ENCODE results near the gene CRYBB2.
A peak's percentile ranks its signal among the peaks of the same experiment; 100 is the strongest.
"Not testable (repeated sequence)": the region's sequence is repeated elsewhere in the genome, so short reads cannot be mapped to it uniquely, and the experiment has no call there.

CRYBB2 gene, protein sequence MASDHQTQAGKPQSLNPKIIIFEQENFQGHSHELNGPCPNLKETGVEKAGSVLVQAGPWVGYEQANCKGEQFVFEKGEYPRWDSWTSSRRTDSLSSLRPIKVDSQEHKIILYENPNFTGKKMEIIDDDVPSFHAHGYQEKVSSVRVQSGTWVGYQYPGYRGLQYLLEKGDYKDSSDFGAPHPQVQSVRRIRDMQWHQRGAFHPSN
- total RNA-seq = 0.22 to 0.24 reads per million in 2 experiments

- no peak for DNase-seq (ENCODE audit: low read depth)
These were observed at the start of gene CRYBB2 for GRCh38 chr22:25219211-25219689. Gene CRYBB2, plus strand, starts transcription at chr22:25219639. Its CDS starts 1,791 bp downstream, at chr22:25221430.

- no peak for DNase-seq (ENCODE audit: low read depth)
These were observed 48.9 kb upstream of the CRYBB2 start for GRCh38 chr22:25170426-25170980.

DNA sequence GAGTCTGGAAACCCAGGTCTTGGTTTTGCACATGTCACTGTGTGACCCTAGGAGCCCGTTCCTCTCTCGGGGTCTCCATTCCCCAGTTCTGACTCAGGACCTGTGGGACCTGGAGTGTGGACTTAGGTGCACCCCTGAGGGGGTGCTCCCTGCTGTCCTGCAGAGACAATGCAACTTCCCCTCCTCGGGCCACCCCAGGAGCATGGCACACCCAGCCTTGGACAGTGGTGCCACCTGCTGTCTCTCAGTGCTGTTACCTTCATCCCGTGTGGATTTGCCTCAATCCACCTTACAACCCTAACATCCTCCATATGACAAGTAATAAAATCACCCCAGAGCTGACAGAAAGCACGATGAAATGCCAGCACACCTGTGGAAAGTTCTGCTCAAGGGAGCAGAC lies 47.3 kb upstream of the CRYBB2 start:
- DNase-seq (ENCODE audit: low read depth) = peak; percentile 3

DNA sequence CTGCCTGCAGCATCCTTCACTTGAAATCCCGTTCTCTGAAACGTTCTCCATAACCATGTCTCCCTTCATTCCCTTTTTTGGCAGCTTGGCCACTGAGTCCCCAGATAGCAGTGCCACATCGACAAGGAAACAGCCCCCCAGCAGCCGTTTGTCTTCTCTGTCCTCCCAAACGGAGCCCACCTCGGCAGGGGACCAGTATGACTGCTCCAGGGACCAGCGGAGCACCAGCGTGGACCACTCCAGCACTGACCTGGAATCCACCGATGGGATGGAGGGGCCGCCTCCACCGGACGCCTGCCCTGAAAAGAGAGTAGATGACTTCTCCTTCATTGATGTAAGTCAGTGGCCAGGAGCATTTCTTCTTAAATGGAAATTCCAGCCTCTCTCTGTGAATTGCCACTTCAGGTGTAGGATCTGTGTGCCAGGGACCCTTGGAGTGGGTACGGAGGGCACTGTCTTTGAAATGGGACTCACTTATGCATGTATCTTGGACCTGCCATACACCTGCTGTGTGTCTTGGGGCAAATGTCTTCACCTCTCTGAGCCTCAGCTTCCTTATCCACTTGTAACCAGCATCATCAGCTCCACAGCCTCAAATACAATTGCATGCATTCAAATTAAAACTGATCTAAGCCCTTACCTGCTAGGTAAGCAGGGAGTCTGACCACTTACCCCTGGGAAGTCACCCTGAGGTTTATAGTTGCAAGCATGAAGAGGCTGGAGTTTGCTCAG lies 45.1 kb upstream of the CRYBB2 start:
- DNase-seq (ENCODE audit: low read depth) = no peak

DNA sequence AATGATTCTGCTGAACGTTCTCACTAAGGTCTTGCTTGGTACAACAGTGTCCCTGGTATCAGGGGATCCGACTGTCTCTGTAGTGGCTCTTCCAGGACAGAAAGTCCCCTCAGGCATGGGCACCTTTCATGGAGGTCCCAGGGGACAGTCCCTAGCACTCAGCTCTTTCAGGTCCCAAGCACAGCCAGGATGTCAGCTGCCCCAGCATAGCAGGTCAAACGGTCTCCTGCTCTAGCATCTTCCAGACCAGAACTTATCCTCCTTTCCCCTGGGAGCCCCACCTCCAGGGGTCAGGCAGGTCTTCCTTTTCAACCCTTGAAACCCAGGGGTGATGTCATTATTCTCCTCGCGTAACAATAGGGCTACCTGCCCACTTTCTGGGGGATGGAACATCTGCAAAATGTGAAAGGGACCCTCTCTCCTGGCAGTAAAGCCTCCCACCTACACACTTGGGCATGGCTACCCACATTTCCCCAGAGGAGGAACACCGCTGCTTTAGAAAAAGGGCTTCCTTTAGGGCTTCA lies 44.5 kb upstream of the CRYBB2 start:
- DNase-seq (ENCODE audit: low read depth) = no peak

- DNase-seq (ENCODE audit: low read depth) = no peak
These were observed 43.3 kb upstream of the CRYBB2 start for GRCh38 chr22:25176175-25176574.

DNA sequence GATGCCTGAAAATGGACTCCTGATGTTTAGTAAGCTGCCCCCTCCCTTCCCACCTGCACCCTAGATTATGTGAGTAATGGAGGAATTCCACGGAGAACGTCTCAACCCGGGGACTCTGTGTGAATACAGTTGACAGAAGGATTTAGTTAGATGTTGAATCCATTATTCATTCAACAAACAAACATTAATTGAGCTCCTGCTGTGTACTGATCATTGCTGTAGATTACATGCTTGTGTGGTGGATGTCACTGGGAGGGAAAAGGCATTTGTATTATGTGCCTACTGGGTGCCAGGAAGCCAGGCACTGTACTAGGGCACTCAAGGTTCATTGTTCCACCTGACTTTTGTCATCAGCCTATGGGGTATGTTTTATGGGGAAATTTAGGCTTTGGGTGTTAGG lies 42.6 kb upstream of the CRYBB2 start:
- DNase-seq (ENCODE audit: low read depth) = no peak

DNA sequence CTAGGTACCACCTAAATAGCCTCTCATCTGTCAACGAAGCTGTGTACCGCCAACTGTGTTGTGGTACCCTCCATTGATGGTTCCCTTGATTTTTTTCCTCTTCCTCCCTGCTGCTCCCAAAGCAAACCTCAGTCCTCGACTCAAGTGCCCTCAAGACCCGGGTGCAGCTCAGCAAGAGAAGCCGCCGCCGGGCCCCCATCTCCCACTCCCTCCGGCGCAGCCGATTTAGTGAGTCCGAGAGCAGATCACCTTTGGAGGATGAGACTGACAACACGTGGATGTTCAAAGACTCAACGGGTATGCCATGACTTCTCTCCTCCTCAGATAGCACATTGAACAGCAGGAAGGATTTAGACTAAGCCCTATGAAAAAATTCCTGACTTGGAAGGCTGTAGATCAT lies 42.2 kb upstream of the CRYBB2 start:
- DNase-seq (ENCODE audit: low read depth) = no peak

DNA sequence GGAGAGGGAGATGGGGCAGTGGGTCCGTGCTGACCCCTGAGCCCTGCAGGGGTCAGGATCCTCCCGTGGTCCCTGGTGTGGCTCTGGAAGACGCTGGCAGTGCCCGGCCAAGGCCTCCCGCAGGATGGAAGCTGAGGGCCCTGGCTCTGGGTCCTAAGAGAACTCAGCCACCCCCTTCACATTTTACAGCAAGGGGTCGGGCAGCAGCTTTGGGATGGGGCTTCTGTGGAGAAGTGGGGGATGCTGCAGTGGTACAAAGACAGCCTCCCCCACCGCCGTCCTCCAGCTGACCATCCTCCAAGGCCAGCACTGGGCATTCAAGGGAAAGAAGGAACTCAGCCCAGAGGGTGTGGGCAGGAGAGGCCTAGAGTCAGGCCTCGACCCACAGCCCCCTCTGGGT lies 41.5 kb upstream of the CRYBB2 start:
- no peak for DNase-seq (ENCODE audit: low read depth)

DNA sequence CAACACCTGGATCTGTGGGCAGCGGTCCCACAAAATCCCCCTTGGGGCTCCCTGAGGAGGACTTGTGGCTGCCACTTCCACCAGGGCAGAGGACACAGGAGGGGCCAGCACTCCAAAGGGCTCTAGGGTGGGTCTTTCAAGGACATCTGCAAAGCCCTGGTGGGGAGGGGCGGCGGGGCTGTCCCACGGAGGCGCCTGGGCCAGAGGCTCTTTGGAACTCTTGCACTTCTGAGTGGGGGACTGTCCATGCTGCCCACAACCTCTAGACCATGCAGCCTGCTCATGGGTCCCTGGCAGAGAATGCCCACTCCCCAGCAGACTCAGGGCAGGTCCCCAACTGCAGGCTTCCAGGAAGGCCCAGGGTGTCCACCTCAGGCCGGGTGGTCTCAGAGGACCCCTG lies 41.1 kb upstream of the CRYBB2 start:
- not testable (repeated sequence) for DNase-seq (ENCODE audit: low read depth)

GRCh38 chr22:25178869-25179631 lies 40.4 kb upstream of the CRYBB2 start:
- not testable (repeated sequence) for DNase-seq (ENCODE audit: low read depth)

GRCh38 chr22:25182131-25183110 lies 37.0 kb upstream of the CRYBB2 start:
- DNase-seq (ENCODE audit: low read depth) = no peak

GRCh38 chr22:25183949-25184619 lies 35.4 kb upstream of the CRYBB2 start:
- no peak for DNase-seq (ENCODE audit: low read depth)

GRCh38 chr22:25186140-25186539 lies 33.3 kb upstream of the CRYBB2 start:
- DNase-seq (ENCODE audit: low read depth) = no peak

GRCh38 chr22:25187469-25187868 lies 32.0 kb upstream of the CRYBB2 start:
- no peak for DNase-seq (ENCODE audit: low read depth)

DNA sequence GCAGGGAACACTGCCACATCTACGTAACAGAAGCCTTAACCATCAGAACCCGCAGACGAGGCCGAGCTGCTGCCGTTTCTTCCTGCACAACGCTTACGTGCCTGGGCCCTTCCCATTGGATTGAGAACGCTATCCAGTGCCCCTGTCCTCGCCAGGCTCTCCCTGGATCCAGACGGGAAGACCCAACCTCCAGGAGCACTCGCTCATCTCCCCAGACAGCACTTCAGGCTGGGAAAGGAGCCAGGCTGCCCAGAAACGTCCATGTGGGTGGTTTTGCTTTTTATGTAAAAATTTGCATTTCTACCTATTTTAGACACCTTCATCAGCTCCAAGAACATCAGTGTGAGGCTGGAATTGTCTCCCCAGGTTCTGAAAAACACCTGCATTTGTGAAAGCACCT lies 27.0 kb upstream of the CRYBB2 start:
- no peak for DNase-seq (ENCODE audit: low read depth)

GRCh38 chr22:25193130-25193529 lies 26.3 kb upstream of the CRYBB2 start:
- DNase-seq (ENCODE audit: low read depth) = no peak

GRCh38 chr22:25193548-25193947 lies 25.9 kb upstream of the CRYBB2 start:
- no peak for DNase-seq (ENCODE audit: low read depth)

GRCh38 chr22:25196326-25196725 lies 23.1 kb upstream of the CRYBB2 start:
- no peak for DNase-seq (ENCODE audit: low read depth)

DNA sequence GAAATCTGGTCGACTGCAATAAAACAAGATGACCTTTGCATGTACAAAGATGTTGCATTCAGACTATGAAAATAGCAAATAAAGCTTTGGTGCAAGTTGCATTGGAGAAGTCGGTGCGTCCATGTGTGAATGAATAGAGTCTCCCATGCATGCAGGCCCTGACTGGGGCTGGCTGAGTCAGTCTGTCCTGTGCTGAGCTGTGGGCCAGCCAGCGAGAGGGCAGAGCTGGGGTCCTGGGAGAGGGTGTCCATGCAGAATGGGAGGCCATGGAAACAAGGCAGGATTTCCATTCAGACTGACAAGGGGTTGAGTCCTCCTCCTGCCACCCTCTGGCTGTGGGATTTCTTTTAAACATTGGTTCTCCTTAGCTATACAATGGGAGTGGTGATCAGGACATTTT lies 22.1 kb upstream of the CRYBB2 start:
- no peak for DNase-seq (ENCODE audit: low read depth)
